ENCODE measurements around the gene SLC25A52.

Gene SLC25A52

DNA sequence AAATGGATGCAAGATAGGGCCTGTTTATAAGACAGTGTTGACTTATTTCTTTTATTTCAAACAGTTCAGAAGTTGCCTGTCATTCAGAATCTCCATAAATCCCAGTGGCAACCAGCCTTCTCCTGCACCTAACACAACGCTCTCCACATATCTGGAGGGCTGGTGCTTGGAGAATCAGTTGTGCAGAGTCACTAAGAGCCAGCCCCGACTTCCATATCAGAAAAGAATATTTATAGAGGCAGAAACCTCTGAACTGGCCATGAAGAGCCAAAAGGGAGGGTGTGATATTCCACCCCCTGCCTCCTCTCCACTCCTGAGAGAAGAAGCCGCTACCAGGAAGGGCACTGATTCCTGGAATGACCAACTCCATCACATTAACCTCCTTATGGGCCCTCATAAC, 42.3 kb downstream of the SLC25A52 start:
- no peak overlapping the region for H3K4me2 ChIP-seq (ENCODE audit: low read depth, low read length)
- H3K9me2 ChIP-seq (replicated peaks; ENCODE audit: insufficient read depth, low read length): no peaks in the 10 kb centered on the region
- H3K79me2 ChIP-seq (ENCODE audit: low read length): no peaks in the 10 kb centered on the region
- H3K9ac ChIP-seq (ENCODE audit: low read length): no peak overlapping the region
- TF ChIP-seq EZH2phosphoT487 (IDR thresholded peaks at IDR 0.05; ENCODE audit: low read length): no peak
- no peak for TF ChIP-seq EZH2 (optimal IDR thresholded peaks at IDR 0.05; ENCODE audit: low read depth, low read length)
- TF ChIP-seq, protein P1, sequence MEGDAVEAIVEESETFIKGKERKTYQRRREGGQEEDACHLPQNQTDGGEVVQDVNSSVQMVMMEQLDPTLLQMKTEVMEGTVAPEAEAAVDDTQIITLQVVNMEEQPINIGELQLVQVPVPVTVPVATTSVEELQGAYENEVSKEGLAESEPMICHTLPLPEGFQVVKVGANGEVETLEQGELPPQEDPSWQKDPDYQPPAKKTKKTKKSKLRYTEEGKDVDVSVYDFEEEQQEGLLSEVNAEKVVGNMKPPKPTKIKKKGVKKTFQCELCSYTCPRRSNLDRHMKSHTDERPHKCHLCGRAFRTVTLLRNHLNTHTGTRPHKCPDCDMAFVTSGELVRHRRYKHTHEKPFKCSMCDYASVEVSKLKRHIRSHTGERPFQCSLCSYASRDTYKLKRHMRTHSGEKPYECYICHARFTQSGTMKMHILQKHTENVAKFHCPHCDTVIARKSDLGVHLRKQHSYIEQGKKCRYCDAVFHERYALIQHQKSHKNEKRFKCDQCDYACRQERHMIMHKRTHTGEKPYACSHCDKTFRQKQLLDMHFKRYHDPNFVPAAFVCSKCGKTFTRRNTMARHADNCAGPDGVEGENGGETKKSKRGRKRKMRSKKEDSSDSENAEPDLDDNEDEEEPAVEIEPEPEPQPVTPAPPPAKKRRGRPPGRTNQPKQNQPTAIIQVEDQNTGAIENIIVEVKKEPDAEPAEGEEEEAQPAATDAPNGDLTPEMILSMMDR (IDR thresholded peaks at IDR 0.05; ENCODE audit: low read length): no peak
- H3K27me3 ChIP-seq (replicated peaks; ENCODE audit: insufficient read depth, low read length): no peaks in the 10 kb centered on the region
- no peaks in the 10 kb centered on the region for H3F3A ChIP-seq (ENCODE audit: insufficient read depth, low read length)
- no peak overlapping the region for H2AFZ ChIP-seq (ENCODE audit: low read length)
- DNase-seq: no peak
- H3K4me1 ChIP-seq (ENCODE audit: low read length): no peaks in the 10 kb centered on the region
- no peaks in the 10 kb centered on the region for H3K36me3 ChIP-seq (replicated peaks; ENCODE audit: insufficient read depth, low read length)
- H4K20me1 ChIP-seq (ENCODE audit: insufficient read depth, low read length): no peaks in the 10 kb centered on the region
- no peaks in the 10 kb centered on the region for H3K9me3 ChIP-seq (replicated peaks; ENCODE audit: insufficient read depth, low read length)
- no peak overlapping the region for H3K4me3 ChIP-seq (ENCODE audit: low read length)
- H3K27ac ChIP-seq (ENCODE audit: low read length): no peak overlapping the region

DNA sequence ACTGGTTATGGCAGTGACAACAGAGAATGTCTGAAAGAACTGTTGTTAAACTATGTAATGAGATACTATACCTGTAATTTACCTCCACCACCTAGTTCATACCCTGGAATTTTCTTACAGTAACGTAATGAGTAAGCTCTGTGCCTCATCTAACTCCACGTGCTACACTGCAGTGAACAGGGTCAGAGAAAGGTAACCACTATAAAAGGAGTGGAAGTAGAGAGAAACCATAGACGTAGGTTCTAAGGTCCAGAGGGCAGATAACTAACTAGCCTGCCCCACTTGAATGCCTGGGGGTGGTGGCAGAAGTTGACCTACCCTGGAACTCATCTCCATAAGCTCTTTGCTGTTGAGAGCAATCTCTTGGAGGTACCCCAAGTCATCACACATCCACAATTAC, 44.3 kb downstream of the SLC25A52 start:
- Histone ChIP-seq H3K4me3 (ENCODE audit: low read length) (no peak overlapping the region), H3K9ac (ENCODE audit: low read length) (no peak overlapping the region), H3F3A (ENCODE audit: insufficient read depth, low read length) (no peaks in the 10 kb centered on the region), H3K9me3 (replicated peaks; ENCODE audit: insufficient read depth, low read length) (no peaks in the 10 kb centered on the region), H2AFZ (ENCODE audit: low read length) (no peak overlapping the region), H3K79me2 (ENCODE audit: low read length) (no peaks in the 10 kb centered on the region), H3K27ac (ENCODE audit: low read length) (no peak overlapping the region), H3K9me2 (replicated peaks; ENCODE audit: insufficient read depth, low read length) (no peaks in the 10 kb centered on the region), H4K20me1 (ENCODE audit: insufficient read depth, low read length) (no peaks in the 10 kb centered on the region), H3K27me3 (replicated peaks; ENCODE audit: insufficient read depth, low read length) (no peaks in the 10 kb centered on the region), H3K4me1 (ENCODE audit: low read length) (no peaks in the 10 kb centered on the region), H3K4me2 (ENCODE audit: low read depth, low read length) (no peak overlapping the region), H3K36me3 (replicated peaks; ENCODE audit: insufficient read depth, low read length) (no peaks in the 10 kb centered on the region)
- TF ChIP-seq EZH2phosphoT487 (IDR thresholded peaks at IDR 0.05; ENCODE audit: low read length) (no peak), EZH2 (optimal IDR thresholded peaks at IDR 0.05; ENCODE audit: low read depth, low read length) (no peak)
- no peak for DNase-seq

DNA sequence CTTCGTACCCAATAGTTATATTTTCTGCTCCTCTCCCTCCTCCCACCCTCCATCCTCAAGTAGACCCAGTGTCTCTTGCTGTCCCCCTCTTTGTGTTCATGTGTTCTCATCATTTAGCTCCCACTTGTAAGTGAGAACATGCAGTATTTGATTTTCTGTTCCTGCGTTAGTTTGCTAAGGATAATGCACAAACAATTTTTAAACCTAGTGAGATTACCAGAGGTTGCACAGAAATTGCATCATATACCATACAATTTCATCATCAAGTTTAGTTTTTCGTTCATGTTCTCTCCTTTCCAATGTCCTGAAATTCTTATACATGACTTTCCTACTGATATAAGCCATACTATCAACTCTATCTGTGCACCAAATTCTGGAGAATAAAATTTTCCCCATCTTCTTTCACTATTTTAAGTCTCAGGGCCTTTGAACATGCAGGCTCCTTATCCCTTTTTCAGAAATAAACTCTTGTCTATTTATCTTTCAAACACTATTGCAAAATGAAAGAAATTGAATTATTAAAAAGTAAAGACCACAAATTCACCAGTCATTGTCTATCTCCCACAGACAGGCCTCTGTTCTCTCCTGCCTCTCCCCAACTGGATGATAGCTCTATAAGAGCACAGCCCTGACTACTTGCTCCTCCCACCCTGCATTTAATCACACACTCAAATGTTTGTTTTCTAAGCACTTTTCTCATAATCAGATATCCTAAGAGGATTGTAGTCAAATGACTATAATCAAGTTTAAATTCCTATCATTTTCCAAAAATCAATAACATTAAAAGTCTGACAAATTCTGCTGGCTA, 49.1 kb downstream of the SLC25A52 start:
- Histone ChIP-seq H3K9ac (ENCODE audit: low read length) (no peak overlapping the region), H3K4me3 (ENCODE audit: low read length) (no peak overlapping the region), H3K27me3 (replicated peaks; ENCODE audit: insufficient read depth, low read length) (no peaks in the 10 kb centered on the region), H4K20me1 (ENCODE audit: insufficient read depth, low read length) (no peaks in the 10 kb centered on the region), H3K9me3 (replicated peaks; ENCODE audit: insufficient read depth, low read length) (no peaks in the 10 kb centered on the region), H3K4me2 (ENCODE audit: low read depth, low read length) (no peak overlapping the region), H3K9me2 (replicated peaks; ENCODE audit: insufficient read depth, low read length) (no peaks in the 10 kb centered on the region), H3K4me1 (ENCODE audit: low read length) (no peaks in the 10 kb centered on the region), H3K36me3 (replicated peaks; ENCODE audit: insufficient read depth, low read length) (no peaks in the 10 kb centered on the region), H3K27ac (ENCODE audit: low read length) (no peak overlapping the region), H3F3A (ENCODE audit: insufficient read depth, low read length) (no peaks in the 10 kb centered on the region), H2AFZ (ENCODE audit: low read length) (no peak overlapping the region), H3K79me2 (ENCODE audit: low read length) (no peaks in the 10 kb centered on the region)
- TF ChIP-seq EZH2 (optimal IDR thresholded peaks at IDR 0.05; ENCODE audit: low read depth, low read length): no peak
- TF ChIP-seq, protein P1 (IDR thresholded peaks at IDR 0.05; ENCODE audit: low read length): no peak
- TF ChIP-seq EZH2phosphoT487 (IDR thresholded peaks at IDR 0.05; ENCODE audit: low read length): no peak
- no peak for DNase-seq

DNA sequence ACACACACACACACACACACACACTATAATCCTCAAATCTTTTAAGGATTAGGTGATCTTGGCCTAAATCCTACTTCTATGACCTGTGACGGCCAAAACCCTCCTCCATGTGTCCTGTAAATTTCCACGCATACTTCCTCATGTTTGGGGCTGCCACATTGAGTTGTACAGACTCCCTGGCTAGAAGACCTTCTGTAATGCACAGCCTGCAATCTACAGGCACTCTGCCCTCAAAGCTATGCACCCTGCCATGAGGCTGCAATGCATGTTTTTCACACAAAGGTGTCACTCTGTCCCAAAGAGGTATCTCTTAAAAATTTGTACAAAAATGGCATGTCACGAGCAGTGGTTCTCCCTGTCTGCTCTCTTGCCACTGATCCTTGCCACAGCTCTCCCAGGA, 49.9 kb downstream of the SLC25A52 start:
- DNase-seq: no peak
- Histone ChIP-seq H3K27ac (ENCODE audit: low read length) (no peak overlapping the region), H3K4me1 (ENCODE audit: low read length) (no peaks in the 10 kb centered on the region), H3K36me3 (replicated peaks; ENCODE audit: insufficient read depth, low read length) (no peaks in the 10 kb centered on the region), H3K9me3 (replicated peaks; ENCODE audit: insufficient read depth, low read length) (no peaks in the 10 kb centered on the region), H3K79me2 (ENCODE audit: low read length) (no peaks in the 10 kb centered on the region), H3F3A (ENCODE audit: insufficient read depth, low read length) (no peaks in the 10 kb centered on the region), H3K9me2 (replicated peaks; ENCODE audit: insufficient read depth, low read length) (no peaks in the 10 kb centered on the region), H3K27me3 (replicated peaks; ENCODE audit: insufficient read depth, low read length) (no peaks in the 10 kb centered on the region), H3K4me3 (ENCODE audit: low read length) (no peak overlapping the region), H3K4me2 (ENCODE audit: low read depth, low read length) (no peak overlapping the region), H3K9ac (ENCODE audit: low read length) (no peak overlapping the region), H4K20me1 (ENCODE audit: insufficient read depth, low read length) (no peaks in the 10 kb centered on the region), H2AFZ (ENCODE audit: low read length) (no peak overlapping the region)
- no peak for TF ChIP-seq EZH2 (optimal IDR thresholded peaks at IDR 0.05; ENCODE audit: low read depth, low read length)
- TF ChIP-seq, protein P1 (IDR thresholded peaks at IDR 0.05; ENCODE audit: low read length): no peak

All from MM.1S (cell line).